ENCODE measurements around the gene FUT3.

DNA sequence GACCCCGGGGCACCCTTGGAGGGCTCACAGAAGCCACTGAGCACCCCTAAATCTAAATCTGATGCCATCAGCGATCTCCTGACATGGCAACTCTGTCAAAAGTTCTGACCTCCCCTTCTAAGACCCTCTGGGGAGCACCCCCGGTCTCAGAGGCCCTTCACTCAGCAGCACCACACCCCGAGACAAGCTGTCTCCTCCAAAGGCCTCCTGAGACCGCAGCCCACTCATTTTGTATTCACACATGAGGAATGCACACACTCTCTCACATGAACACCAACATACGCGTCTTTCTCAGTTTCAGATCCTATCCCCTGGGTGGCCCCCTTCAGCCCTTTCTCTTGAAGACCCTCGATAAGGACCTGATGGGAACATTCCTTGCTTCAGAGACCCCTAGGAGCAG lies 49.7 kb upstream of the FUT3 start:
- TF ChIP-seq ZNF124 (CRISPR knock-in tag; IDR thresholded peaks at IDR 0.05) (no peak), JUNB (CRISPR knock-in tag; conservative IDR thresholded peaks at IDR 0.05) (no peak), ZNF282 (CRISPR knock-in tag; IDR thresholded peaks at IDR 0.05) (no peak), MEF2D (tag; conservative IDR thresholded peaks at IDR 0.05; ENCODE audit: low read depth) (no peak), MXI1 (IDR thresholded peaks at IDR 0.05; ENCODE audit: low read depth, low read length) (no peak), CBX3 (IDR thresholded peaks at IDR 0.05; ENCODE audit: borderline replicate concordance in 1 of 2, low read length in 2 of 2) (no peak), CHD4 (IDR thresholded peaks at IDR 0.05; ENCODE audit: insufficient read depth, insufficient replicate concordance, low read depth, low read length, poor library complexity, severe bottlenecking) (no peak)
- TF ChIP-seq, protein P1, sequence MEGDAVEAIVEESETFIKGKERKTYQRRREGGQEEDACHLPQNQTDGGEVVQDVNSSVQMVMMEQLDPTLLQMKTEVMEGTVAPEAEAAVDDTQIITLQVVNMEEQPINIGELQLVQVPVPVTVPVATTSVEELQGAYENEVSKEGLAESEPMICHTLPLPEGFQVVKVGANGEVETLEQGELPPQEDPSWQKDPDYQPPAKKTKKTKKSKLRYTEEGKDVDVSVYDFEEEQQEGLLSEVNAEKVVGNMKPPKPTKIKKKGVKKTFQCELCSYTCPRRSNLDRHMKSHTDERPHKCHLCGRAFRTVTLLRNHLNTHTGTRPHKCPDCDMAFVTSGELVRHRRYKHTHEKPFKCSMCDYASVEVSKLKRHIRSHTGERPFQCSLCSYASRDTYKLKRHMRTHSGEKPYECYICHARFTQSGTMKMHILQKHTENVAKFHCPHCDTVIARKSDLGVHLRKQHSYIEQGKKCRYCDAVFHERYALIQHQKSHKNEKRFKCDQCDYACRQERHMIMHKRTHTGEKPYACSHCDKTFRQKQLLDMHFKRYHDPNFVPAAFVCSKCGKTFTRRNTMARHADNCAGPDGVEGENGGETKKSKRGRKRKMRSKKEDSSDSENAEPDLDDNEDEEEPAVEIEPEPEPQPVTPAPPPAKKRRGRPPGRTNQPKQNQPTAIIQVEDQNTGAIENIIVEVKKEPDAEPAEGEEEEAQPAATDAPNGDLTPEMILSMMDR (IDR thresholded peaks at IDR 0.05 in 2 of 3, conservative IDR thresholded peaks at IDR 0.05 in 1 of 3; ENCODE audit: insufficient read depth in 2 of 3, low read depth in 1 of 3, low read length in 3 of 3): no peak
- TF ChIP-seq, protein P2, sequence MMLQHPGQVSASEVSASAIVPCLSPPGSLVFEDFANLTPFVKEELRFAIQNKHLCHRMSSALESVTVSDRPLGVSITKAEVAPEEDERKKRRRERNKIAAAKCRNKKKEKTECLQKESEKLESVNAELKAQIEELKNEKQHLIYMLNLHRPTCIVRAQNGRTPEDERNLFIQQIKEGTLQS (IDR thresholded peaks at IDR 0.05): no peak
- TF ChIP-seq, protein P2 (CRISPR knock-in tag; conservative IDR thresholded peaks at IDR 0.05): no peak
- TF ChIP-seq, protein P3, sequence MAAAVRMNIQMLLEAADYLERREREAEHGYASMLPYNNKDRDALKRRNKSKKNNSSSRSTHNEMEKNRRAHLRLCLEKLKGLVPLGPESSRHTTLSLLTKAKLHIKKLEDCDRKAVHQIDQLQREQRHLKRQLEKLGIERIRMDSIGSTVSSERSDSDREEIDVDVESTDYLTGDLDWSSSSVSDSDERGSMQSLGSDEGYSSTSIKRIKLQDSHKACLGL (CRISPR knock-in tag; IDR thresholded peaks at IDR 0.05; ENCODE audit: borderline replicate concordance, poor library complexity, severe bottlenecking): no peak
- TF ChIP-seq, protein P4, sequence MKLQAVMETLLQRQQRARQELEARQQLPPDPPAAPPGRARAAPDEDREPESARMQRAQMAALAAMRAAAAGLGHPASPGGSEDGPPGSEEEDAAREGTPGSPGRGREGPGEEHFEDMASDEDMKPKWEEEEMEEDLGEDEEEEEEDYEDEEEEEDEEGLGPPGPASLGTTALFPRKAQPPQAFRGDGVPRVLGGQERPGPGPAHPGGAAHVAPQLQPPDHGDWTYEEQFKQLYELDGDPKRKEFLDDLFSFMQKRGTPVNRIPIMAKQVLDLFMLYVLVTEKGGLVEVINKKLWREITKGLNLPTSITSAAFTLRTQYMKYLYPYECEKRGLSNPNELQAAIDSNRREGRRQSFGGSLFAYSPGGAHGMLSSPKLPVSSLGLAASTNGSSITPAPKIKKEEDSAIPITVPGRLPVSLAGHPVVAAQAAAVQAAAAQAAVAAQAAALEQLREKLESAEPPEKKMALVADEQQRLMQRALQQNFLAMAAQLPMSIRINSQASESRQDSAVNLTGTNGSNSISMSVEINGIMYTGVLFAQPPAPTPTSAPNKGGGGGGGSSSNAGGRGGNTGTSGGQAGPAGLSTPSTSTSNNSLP (IDR thresholded peaks at IDR 0.05; ENCODE audit: borderline replicate concordance, low read depth, low read length): no peak

Measured in K562 (cell line).